CD4-positive, alpha-beta memory T cell (primary cell): ENCODE results near the gene TMEM198. TPM values are rescaled to one million over a fixed set of nuclear protein-coding genes. Genes with fewer than 3 reads are reported as not detected.

ENCODE experiments used
- CTCF ChIA-PET: fragments of 350-600 bp; sonication (Branson Sonifier 250); formaldehyde crosslinking; loops from one replicate; lab custom pipeline; 2021; ENCODE audit warnings: inconsistent platforms; ENCODE audit not compliant: partially characterized antibody; lab: Charles Lee
- POLR2A ChIA-PET: fragments of 350-600 bp; sonication (Branson Sonifier 250); formaldehyde crosslinking; loops from one replicate; lab custom pipeline; 2021; ENCODE audit not compliant: partially characterized antibody; lab: Charles Lee
- DNase-seq, 5 donors: peaks; one replicate each; pipeline versions ENCODE4 v3.0.0 to v3.0.0-alpha.2; 2020 to 2022; ENCODE audit warnings: mixed read lengths in 1 of 5
- H3K27ac ChIP-seq: one replicate; pipeline ENCODE4 v1.7.0; 2013; ENCODE audit warnings: low read depth, low read length
- H3K27me3 ChIP-seq: 2 replicates; pipeline ENCODE4 v1.7.0; 2013; ENCODE audit warnings: mild to moderate bottlenecking, low read length, moderate library complexity; ENCODE audit not compliant: insufficient read depth
- H3K36me3 ChIP-seq: 2 replicates; pipeline ENCODE4 v1.7.0; 2013; ENCODE audit warnings: mild to moderate bottlenecking, low read length, moderate library complexity; ENCODE audit not compliant: insufficient read depth
- H3K4me1 ChIP-seq: 2 replicates; pipeline ENCODE4 v1.7.0; 2013; ENCODE audit warnings: mild to moderate bottlenecking, low read length, moderate library complexity; ENCODE audit not compliant: insufficient read depth
- H3K4me3 ChIP-seq, 2 donors: one replicate each; pipeline ENCODE4 v1.7.0; 2013; ENCODE audit warnings: low read length in 2 of 2, mild to moderate bottlenecking in 1 of 2
- H3K9me3 ChIP-seq, 2 donors: one replicate each; pipeline ENCODE4 v1.7.0; 2013; ENCODE audit warnings: low read length in 2 of 2, control low read depth in 1 of 2; ENCODE audit not compliant: control insufficient read depth in 1 of 2
- H3K27ac Mint-ChIP-seq, 7 donors: one replicate each; pipeline ENCODE4 v1.8.0; 2020 to 2021; ENCODE audit warnings: mixed read lengths in 7 of 7, mild to moderate bottlenecking in 6 of 7, inconsistent platforms in 3 of 7, moderate library complexity in 3 of 7
- H3K27me3 Mint-ChIP-seq, 2 donors: one replicate each; pipeline ENCODE4 v1.8.0; 2020 to 2021; ENCODE audit warnings: mixed read lengths in 2 of 2
- H3K36me3 Mint-ChIP-seq, 2 donors: one replicate each; pipeline ENCODE4 v1.8.0; 2020 to 2021; ENCODE audit warnings: mixed read lengths in 2 of 2, inconsistent platforms in 1 of 2, mild to moderate bottlenecking in 1 of 2
- H3K4me1 Mint-ChIP-seq, 4 donors: one replicate each; pipeline ENCODE4 v1.8.0; 2020 to 2021; ENCODE audit warnings: mixed read lengths in 4 of 4, mild to moderate bottlenecking in 1 of 4
- H3K4me3 Mint-ChIP-seq, 8 donors: one replicate each; pipeline ENCODE4 v1.8.0; 2020 to 2021; ENCODE audit warnings: mixed read lengths in 8 of 8, mild to moderate bottlenecking in 7 of 8, moderate library complexity in 6 of 8, inconsistent platforms in 3 of 8
- H3K9me3 Mint-ChIP-seq, 8 donors: one replicate each; pipeline ENCODE4 v1.8.0; 2020 to 2021; ENCODE audit warnings: mixed read lengths in 8 of 8, mild to moderate bottlenecking in 5 of 8, inconsistent platforms in 3 of 8, moderate library complexity in 1 of 8
- intact Hi-C: fragments of 100-400 bp; cut with micrococcal nuclease; formaldehyde crosslinking; loops from one replicate; pipeline ENCODE4 v1.15.1; 2023
- polyA plus RNA-seq, 2 donors: library from polyadenylated mRNA; unstranded; fragments of 300-500 nt; fragmentation: Illumina TruSeq; gene quantifications; one replicate each; pipeline ENCODE4 v1.2.3, GENCODE V29; 2021
- total RNA-seq, 2 experiments: library from RNA; stranded (reverse); gene quantifications; one replicate each; pipeline ENCODE4 v1.2.3, GENCODE V29; 2021

Gene TMEM198
- total and polyA plus RNA-seq, 4 experiments from 2014 or later, result 0.67 to 0.76 TPM; not detected in 2

GRCh38 chr2:219544567-219544966 is 739 bp downstream of the TMEM198 start:
- Histone ChIP-seq H3K36me3 (no peaks in the 10 kb centered on the region), H3K27ac (no peak overlapping the region), H3K4me3 (no peak overlapping the region), H3K4me1 (peaks cover 21% of the 10 kb centered on the region), H3K9me3 (no peaks in the 10 kb centered on the region), H3K27me3 (no peaks in the 10 kb centered on the region)
- H3K4me1 Mint-ChIP-seq, result peaks cover 15 to 34% (median 23%) of the 10 kb centered on the region in 4 donors
- no peak for DNase-seq
- peaks cover 0 to 10% of the 10 kb centered on the region in 2 donors for H3K36me3 Mint-ChIP-seq
- H3K4me3 Mint-ChIP-seq, result peak overlapping the region; percentile 82 to 91 (median 88)
- CTCF ChIA-PET, result interaction anchor here (1.2 to 8.5 kb wide), 3 partner anchors 15 to 53 kb away, joined by 3 to 73 read pairs (median 60); partner anchors contain the start of gene STK11IP
- intact Hi-C loops, result loop anchor here (5.0 kb wide), 1 partner anchor 267 kb away; the partner anchor contains the start of gene DNAJB2
- POLR2A ChIA-PET, result interaction anchor here (1.3 to 5.0 kb wide), 4 partner anchors 8 to 53 kb away, joined by 3 to 27 read pairs (median 11); partner anchors contain the start of genes GMPPA and STK11IP
- peaks cover 0 to 1% (median 0%) of the 10 kb centered on the region in 8 donors for H3K9me3 Mint-ChIP-seq
- H3K27ac Mint-ChIP-seq, result peak overlapping the region; percentile 73 to 93 (median 91)
- H3K27me3 Mint-ChIP-seq, result peaks cover 10 to 13% of the 10 kb centered on the region in 2 donors

- ChIA-PET POLR2A (interaction anchor here (5.0 kb wide), 1 partner anchor 48 kb away, joined by 27 read pairs; the partner anchor contains the start of gene GMPPA), CTCF (interaction anchor here (8.5 kb wide), 1 partner anchor 15 kb away, joined by 73 read pairs; no protein-coding TSS in a partner anchor)
- H3K9me3 ChIP-seq, result no peaks in the 10 kb centered on the region
- H3K36me3 ChIP-seq, result no peaks in the 10 kb centered on the region
- Mint-ChIP-seq H3K4me1 (peaks cover 15 to 34% (median 23%) of the 10 kb centered on the region in 4 donors), H3K27ac (peak overlapping the region in 4 of 7 donors; percentile 13 to 93 (median 71)), H3K9me3 (peaks cover 0 to 1% (median 0%) of the 10 kb centered on the region in 8 donors), H3K4me3 (peak overlapping the region in 5 of 8 donors; percentile 85 to 91 (median 90)), H3K36me3 (peaks cover 0 to 10% of the 10 kb centered on the region in 2 donors), H3K27me3 (peaks cover 10 to 18% of the 10 kb centered on the region in 2 donors)
- peaks cover 21% of the 10 kb centered on the region for H3K4me1 ChIP-seq
- H3K27me3 ChIP-seq, result no peaks in the 10 kb centered on the region
- no peak overlapping the region for H3K27ac ChIP-seq
- intact Hi-C loops, result no loop called here
- no peak overlapping the region for H3K4me3 ChIP-seq
- DNase-seq, result no peak
Observed at GRCh38 chr2:219545295-219545942, 1.6 kb downstream of the TMEM198 start.

DNA sequence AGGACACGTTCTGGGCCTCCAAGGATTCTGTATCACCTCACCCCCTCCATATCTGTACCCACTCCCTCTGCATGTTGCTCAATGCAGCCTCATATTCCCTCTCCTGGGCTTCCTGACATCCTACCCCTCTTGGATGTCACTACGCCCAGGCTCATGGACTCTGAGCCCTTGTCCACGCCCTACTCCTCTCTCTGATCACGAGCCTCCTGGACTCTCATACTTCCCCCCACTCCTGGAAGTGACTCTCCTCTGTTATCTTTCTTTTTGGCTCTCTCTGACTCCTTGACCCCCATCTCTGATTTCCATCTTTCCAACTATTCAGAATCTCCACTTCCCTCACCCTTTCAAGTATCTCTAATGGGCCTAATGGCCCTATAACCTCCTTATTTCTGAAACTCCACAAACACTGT is 2.1 kb downstream of the TMEM198 start:
- no peak overlapping the region for H3K4me3 ChIP-seq
- no peaks in the 10 kb centered on the region for H3K9me3 ChIP-seq
- Mint-ChIP-seq H3K27ac (peak overlapping the region in 1 of 7 donors; percentile 69), H3K4me3 (peak overlapping the region in 2 of 8 donors; percentile 4 to 45), H3K27me3 (peaks cover 12 to 23% of the 10 kb centered on the region in 2 donors), H3K36me3 (peaks cover 0 to 10% of the 10 kb centered on the region in 2 donors), H3K4me1 (peaks cover 16 to 33% (median 23%) of the 10 kb centered on the region in 4 donors), H3K9me3 (peaks cover 0 to 1% (median 0%) of the 10 kb centered on the region in 8 donors)
- intact Hi-C loops, result no loop called here
- H3K4me1 ChIP-seq, result peaks cover 21% of the 10 kb centered on the region
- ChIA-PET POLR2A (no interaction called here), CTCF (interaction anchor here (8.5 kb wide), 1 partner anchor 15 kb away, joined by 73 read pairs; no protein-coding TSS in a partner anchor)
- H3K27ac ChIP-seq, result no peak overlapping the region
- H3K36me3 ChIP-seq, result no peaks in the 10 kb centered on the region
- no peaks in the 10 kb centered on the region for H3K27me3 ChIP-seq
- DNase-seq, result no peak

DNA sequence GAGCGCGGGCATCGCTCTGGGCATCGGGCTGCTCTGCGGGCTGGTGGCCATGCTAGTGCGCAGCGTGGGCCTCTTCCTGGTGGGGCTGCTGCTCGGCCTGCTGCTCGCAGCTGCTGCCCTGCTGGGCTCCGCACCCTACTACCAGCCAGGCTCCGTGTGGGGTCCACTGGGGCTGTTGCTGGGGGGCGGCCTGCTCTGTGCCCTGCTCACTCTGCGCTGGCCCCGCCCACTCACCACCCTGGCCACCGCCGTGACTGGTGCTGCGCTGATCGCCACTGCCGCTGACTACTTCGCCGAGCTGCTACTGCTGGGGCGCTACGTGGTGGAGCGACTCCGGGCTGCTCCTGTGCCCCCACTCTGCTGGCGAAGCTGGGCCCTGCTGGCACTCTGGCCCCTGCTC is 3.8 kb downstream of the TMEM198 start:
- H3K4me1 Mint-ChIP-seq, result peaks cover 12 to 23% (median 13%) of the 10 kb centered on the region in 4 donors
- ChIA-PET POLR2A (no interaction called here), CTCF (interaction anchor here (2.3 kb wide), 1 partner anchor 13 kb away, joined by 20 read pairs; no protein-coding TSS in a partner anchor)

GRCh38 chr2:219548990-219549389 is 5.2 kb downstream of the TMEM198 start:
- intact Hi-C loops, result no loop called here
- Mint-ChIP-seq H3K27ac (no peak overlapping the region), H3K36me3 (peaks cover 0 to 7% of the 10 kb centered on the region in 2 donors), H3K27me3 (peaks cover 22 to 39% of the 10 kb centered on the region in 2 donors), H3K4me3 (peak overlapping the region in 1 of 8 donors; percentile 45), H3K9me3 (peaks cover 0 to 3% (median 0%) of the 10 kb centered on the region in 8 donors), H3K4me1 (peaks cover 12 to 29% (median 16%) of the 10 kb centered on the region in 4 donors)
- Histone ChIP-seq H3K27ac (no peak overlapping the region), H3K36me3 (no peaks in the 10 kb centered on the region), H3K27me3 (peaks cover 8% of the 10 kb centered on the region), H3K4me1 (peaks cover 25% of the 10 kb centered on the region), H3K4me3 (no peak overlapping the region), H3K9me3 (no peaks in the 10 kb centered on the region)
- ChIA-PET POLR2A (interaction anchor here (1.1 kb wide), 1 partner anchor 48 kb away, joined by 3 read pairs; the partner anchor contains the start of gene STK11IP), CTCF (interaction anchor here (0.8 to 7.1 kb wide), 3 partner anchors 7 to 11 kb away, joined by 3 to 45 read pairs (median 20); partner anchors contain the start of genes CHPF and TMEM198)
- peak in 1 of 5 donors; percentile 5 for DNase-seq

More for the DNA sequence above, 3.8 kb downstream of the TMEM198 start:
- H3K36me3 ChIP-seq, result no peaks in the 10 kb centered on the region
- peaks cover 23% of the 10 kb centered on the region for H3K4me1 ChIP-seq
- H3K27me3 Mint-ChIP-seq, result peaks cover 15 to 30% of the 10 kb centered on the region in 2 donors
- H3K9me3 Mint-ChIP-seq, result peaks cover 0 to 1% (median 0%) of the 10 kb centered on the region in 8 donors
- H3K36me3 Mint-ChIP-seq, result peaks cover 0 to 8% of the 10 kb centered on the region in 2 donors
- no peak overlapping the region for H3K27ac ChIP-seq
- DNase-seq, result no peak
- peaks cover 6% of the 10 kb centered on the region for H3K27me3 ChIP-seq
- H3K4me3 Mint-ChIP-seq, result no peak overlapping the region
- H3K4me3 ChIP-seq, result no peak overlapping the region
- no peaks in the 10 kb centered on the region for H3K9me3 ChIP-seq
- H3K27ac Mint-ChIP-seq, result no peak overlapping the region
- intact Hi-C loops, result no loop called here

DNA sequence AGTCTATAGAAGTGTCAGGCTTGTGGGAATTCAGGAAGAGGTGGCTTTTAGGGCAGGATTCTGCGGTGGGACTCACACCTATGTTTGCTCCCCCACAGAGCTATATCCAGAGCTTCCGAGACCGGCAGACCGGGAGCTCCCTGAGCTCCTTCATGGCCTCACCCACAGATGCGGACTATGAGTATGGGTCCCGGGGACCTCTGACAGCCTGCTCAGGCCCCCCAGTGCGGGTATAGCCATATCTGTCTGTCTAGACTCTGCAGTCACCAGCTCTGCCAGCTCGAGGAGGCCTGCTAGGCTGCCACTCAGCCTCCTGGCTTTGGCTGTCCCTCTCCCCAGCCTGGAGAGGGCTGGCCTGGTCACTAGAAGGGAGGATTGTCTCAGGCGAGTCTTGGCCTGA is 5.8 kb downstream of the TMEM198 start:
- DNase-seq, result peak in 1 of 5 donors; percentile 37
- peaks cover 11% of the 10 kb centered on the region for H3K27me3 ChIP-seq
- Mint-ChIP-seq H3K4me3 (peak overlapping the region in 1 of 8 donors; percentile 45), H3K36me3 (peaks cover 0 to 2% of the 10 kb centered on the region in 2 donors), H3K27ac (no peak overlapping the region), H3K27me3 (peaks cover 26 to 44% of the 10 kb centered on the region in 2 donors), H3K4me1 (peaks cover 8 to 25% (median 13%) of the 10 kb centered on the region in 4 donors), H3K9me3 (peaks cover 0 to 3% (median 0%) of the 10 kb centered on the region in 8 donors)
- H3K27ac ChIP-seq, result no peak overlapping the region
- intact Hi-C loops, result no loop called here
- H3K36me3 ChIP-seq, result no peaks in the 10 kb centered on the region
- H3K4me3 ChIP-seq, result no peak overlapping the region
- ChIA-PET POLR2A (interaction anchor here (1.1 kb wide), 1 partner anchor 48 kb away, joined by 3 read pairs; the partner anchor contains the start of gene STK11IP), CTCF (interaction anchor here (2.3 to 7.1 kb wide), 2 partner anchors 8 to 11 kb away, joined by 20 to 45 read pairs; partner anchors contain the start of genes CHPF and TMEM198)
- no peaks in the 10 kb centered on the region for H3K9me3 ChIP-seq
- peaks cover 19% of the 10 kb centered on the region for H3K4me1 ChIP-seq
